ENCODE results near the gene SLC15A3.

The SLC15A3 gene

DNA sequence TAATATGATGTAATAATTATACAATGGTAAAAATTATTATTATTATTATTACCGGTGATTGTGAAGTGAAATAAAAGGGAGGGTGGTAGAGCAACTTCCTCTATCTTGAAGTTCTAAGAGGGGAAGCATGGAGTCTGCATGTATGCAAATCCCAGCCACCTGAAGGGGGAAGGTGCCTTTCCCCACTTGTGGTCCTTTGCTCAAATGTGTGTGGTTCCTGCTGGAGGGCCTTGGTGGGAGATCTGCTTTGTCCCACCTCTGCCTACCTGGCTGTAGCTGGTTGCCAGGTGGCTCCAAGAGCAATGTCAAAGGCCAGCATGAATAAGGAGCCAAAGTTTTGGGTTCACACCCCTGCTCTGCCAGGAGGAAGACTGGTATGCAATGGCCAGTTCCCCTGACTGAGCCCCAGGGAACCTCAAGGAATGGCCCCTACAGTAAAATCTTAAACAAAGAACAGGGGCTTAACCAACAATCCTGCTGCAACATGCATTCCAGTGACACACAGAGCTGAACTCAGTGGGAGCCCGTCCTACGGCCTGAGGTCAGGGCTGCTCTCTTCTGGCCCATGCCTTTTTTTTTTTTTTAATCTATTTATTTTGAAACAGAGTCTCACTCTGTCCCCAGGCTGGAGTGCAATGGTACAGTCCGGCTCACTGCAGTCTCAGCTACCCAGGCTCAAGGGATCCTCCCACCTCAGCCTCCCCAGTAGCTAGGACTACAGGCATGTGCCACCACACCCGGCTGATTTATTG, 19.2 kb downstream of the SLC15A3 start:
- Histone ChIP-seq H3K4me1 (ENCODE audit: control insufficient read depth in 1 of 2, insufficient read depth in 2 of 2, low read length in 2 of 2) (no peaks in the 10 kb centered on the region), H3K9ac (ENCODE audit: low read depth in 1 of 2, low read length in 2 of 2) (no peak overlapping the region), H3K4me3 (ENCODE audit: low read depth in 1 of 2, low read length in 2 of 2) (no peak overlapping the region), H3K27ac (ENCODE audit: low read depth, low read length) (no peak overlapping the region), H3K36me3 (ENCODE audit: control insufficient read depth in 1 of 2, insufficient read depth in 2 of 2, low read length in 2 of 2) (no peaks in the 10 kb centered on the region), H3K9me3 (ENCODE audit: control insufficient read depth in 1 of 2, low read length in 2 of 2) (no peaks in the 10 kb centered on the region), H3K27me3 (ENCODE audit: control insufficient read depth in 1 of 2, insufficient read depth in 2 of 2, low read length in 2 of 2) (no peaks in the 10 kb centered on the region)

- H3K4me1 ChIP-seq (ENCODE audit: control insufficient read depth in 1 of 2, insufficient read depth in 2 of 2, low read length in 2 of 2) = no peaks in the 10 kb centered on the region
- no peaks in the 10 kb centered on the region for H3K9me3 ChIP-seq (ENCODE audit: control insufficient read depth in 1 of 2, low read length in 2 of 2)
- H3K4me3 ChIP-seq (ENCODE audit: low read depth in 1 of 2, low read length in 2 of 2) = no peak overlapping the region
- no peaks in the 10 kb centered on the region for H3K36me3 ChIP-seq (ENCODE audit: control insufficient read depth in 1 of 2, insufficient read depth in 2 of 2, low read length in 2 of 2)
- H3K9ac ChIP-seq (ENCODE audit: low read depth in 1 of 2, low read length in 2 of 2) = no peak overlapping the region
- H3K27ac ChIP-seq (ENCODE audit: low read depth, low read length) = no peak overlapping the region
- no peaks in the 10 kb centered on the region for H3K27me3 ChIP-seq (ENCODE audit: control insufficient read depth in 1 of 2, insufficient read depth in 2 of 2, low read length in 2 of 2)
Observed at GRCh38 chr11:60931917-60932316, 20.1 kb downstream of the SLC15A3 start.

DNA sequence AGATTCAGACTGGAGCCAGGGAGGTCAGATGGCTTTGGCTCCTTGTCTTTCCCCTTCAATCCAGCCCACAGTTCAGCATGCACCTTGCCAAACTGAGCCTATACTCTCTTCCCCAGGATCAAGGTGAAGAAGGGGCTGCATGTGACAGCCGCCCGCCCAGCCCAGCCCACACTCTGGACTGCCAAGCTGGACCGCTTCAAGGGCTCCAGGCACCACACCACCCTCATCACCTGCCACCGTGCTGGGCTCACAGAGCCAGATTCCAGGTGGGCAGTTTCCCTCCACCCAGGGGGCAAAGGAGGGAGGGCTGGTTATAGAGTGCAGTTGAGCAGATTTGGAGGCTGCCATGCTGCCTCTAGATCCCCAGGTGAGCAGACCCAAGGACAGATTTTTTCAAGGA, 21.6 kb downstream of the SLC15A3 start:
- H3K27ac ChIP-seq (ENCODE audit: low read depth, low read length) = no peak overlapping the region
- H3K27me3 ChIP-seq (ENCODE audit: control insufficient read depth in 1 of 2, insufficient read depth in 2 of 2, low read length in 2 of 2) = peaks cover 4 to 13% of the 10 kb centered on the region in 2 donors
- H3K36me3 ChIP-seq (ENCODE audit: control insufficient read depth in 1 of 2, insufficient read depth in 2 of 2, low read length in 2 of 2) = no peaks in the 10 kb centered on the region
- no peak overlapping the region for H3K9ac ChIP-seq (ENCODE audit: low read depth in 1 of 2, low read length in 2 of 2)
- peaks cover 0 to under 1% of the 10 kb centered on the region in 2 donors for H3K4me1 ChIP-seq (ENCODE audit: control insufficient read depth in 1 of 2, insufficient read depth in 2 of 2, low read length in 2 of 2)
- no peaks in the 10 kb centered on the region for H3K9me3 ChIP-seq (ENCODE audit: control insufficient read depth in 1 of 2, low read length in 2 of 2)
- no peak overlapping the region for H3K4me3 ChIP-seq (ENCODE audit: low read depth in 1 of 2, low read length in 2 of 2)

DNA sequence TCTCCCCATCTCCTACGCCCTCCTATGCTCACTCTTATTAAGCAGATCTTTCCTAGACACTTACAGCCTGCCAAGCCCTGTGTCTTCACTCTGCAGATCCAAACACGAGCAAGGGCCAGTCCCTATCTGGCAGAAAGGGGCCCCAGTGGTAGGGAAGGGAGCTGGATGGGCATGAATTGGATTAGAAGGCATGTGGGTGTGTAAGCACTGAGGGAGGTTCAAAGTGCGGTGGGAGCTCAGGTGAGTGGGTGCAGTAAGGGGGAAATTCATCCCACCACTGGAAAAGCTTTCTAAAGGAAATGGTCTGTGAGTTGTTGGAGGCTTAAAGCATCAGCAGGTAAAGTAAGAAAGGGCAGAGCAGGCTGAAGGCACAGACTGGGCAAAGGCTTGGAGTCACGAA, 22.2 kb downstream of the SLC15A3 start:
- H3K27me3 ChIP-seq (ENCODE audit: control insufficient read depth in 1 of 2, insufficient read depth in 2 of 2, low read length in 2 of 2) = peaks cover 10 to 20% of the 10 kb centered on the region in 2 donors
- no peak overlapping the region for H3K9ac ChIP-seq (ENCODE audit: low read depth in 1 of 2, low read length in 2 of 2)
- peaks cover 6 to 7% of the 10 kb centered on the region in 2 donors for H3K4me1 ChIP-seq (ENCODE audit: control insufficient read depth in 1 of 2, insufficient read depth in 2 of 2, low read length in 2 of 2)
- no peaks in the 10 kb centered on the region for H3K9me3 ChIP-seq (ENCODE audit: control insufficient read depth in 1 of 2, low read length in 2 of 2)
- no peak overlapping the region for H3K4me3 ChIP-seq (ENCODE audit: low read depth in 1 of 2, low read length in 2 of 2)
- H3K36me3 ChIP-seq (ENCODE audit: control insufficient read depth in 1 of 2, insufficient read depth in 2 of 2, low read length in 2 of 2) = no peaks in the 10 kb centered on the region
- H3K27ac ChIP-seq (ENCODE audit: low read depth, low read length) = no peak overlapping the region

DNA sequence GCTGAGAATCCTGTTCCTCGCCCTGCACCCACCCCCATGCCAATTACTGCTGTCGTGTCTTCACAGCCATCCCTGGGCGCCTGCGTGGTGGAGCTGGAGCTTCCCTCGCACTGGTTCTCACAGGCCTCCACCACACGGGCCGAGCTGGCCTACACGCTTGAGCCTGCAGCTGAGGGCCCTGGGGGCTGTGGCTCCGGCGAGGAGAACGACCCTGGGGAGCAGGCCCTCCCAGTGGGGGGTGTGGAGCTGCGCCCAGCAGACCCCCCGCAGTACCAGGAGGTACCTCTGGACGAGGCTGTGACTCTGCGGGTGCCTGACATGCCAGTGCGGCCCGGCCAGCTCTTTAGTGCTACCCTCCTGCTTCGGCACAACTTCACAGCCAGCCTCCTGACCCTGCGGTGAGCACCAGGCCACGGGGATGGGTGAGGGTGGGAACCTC, 23.4 kb downstream of the SLC15A3 start:
- no peak overlapping the region for H3K9ac ChIP-seq (ENCODE audit: low read depth in 1 of 2, low read length in 2 of 2)
- no peak overlapping the region for H3K27ac ChIP-seq (ENCODE audit: low read depth, low read length)
- no peaks in the 10 kb centered on the region for H3K9me3 ChIP-seq (ENCODE audit: control insufficient read depth in 1 of 2, low read length in 2 of 2)
- no peak overlapping the region for H3K4me3 ChIP-seq (ENCODE audit: low read depth in 1 of 2, low read length in 2 of 2)
- peaks cover 14 to 15% of the 10 kb centered on the region in 2 donors for H3K4me1 ChIP-seq (ENCODE audit: control insufficient read depth in 1 of 2, insufficient read depth in 2 of 2, low read length in 2 of 2)
- H3K27me3 ChIP-seq (ENCODE audit: control insufficient read depth in 1 of 2, insufficient read depth in 2 of 2, low read length in 2 of 2) = peaks cover 11 to 27% of the 10 kb centered on the region in 2 donors
- H3K36me3 ChIP-seq (ENCODE audit: control insufficient read depth in 1 of 2, insufficient read depth in 2 of 2, low read length in 2 of 2) = no peaks in the 10 kb centered on the region

- H3K36me3 ChIP-seq (ENCODE audit: control insufficient read depth in 1 of 2, insufficient read depth in 2 of 2, low read length in 2 of 2) = peaks cover 0 to 4% of the 10 kb centered on the region in 2 donors
- peaks cover 14 to 15% of the 10 kb centered on the region in 2 donors for H3K4me1 ChIP-seq (ENCODE audit: control insufficient read depth in 1 of 2, insufficient read depth in 2 of 2, low read length in 2 of 2)
- peaks cover 11 to 27% of the 10 kb centered on the region in 2 donors for H3K27me3 ChIP-seq (ENCODE audit: control insufficient read depth in 1 of 2, insufficient read depth in 2 of 2, low read length in 2 of 2)
- no peak overlapping the region for H3K27ac ChIP-seq (ENCODE audit: low read depth, low read length)
- no peak overlapping the region for H3K9ac ChIP-seq (ENCODE audit: low read depth in 1 of 2, low read length in 2 of 2)
- no peak overlapping the region for H3K4me3 ChIP-seq (ENCODE audit: low read depth in 1 of 2, low read length in 2 of 2)
- no peaks in the 10 kb centered on the region for H3K9me3 ChIP-seq (ENCODE audit: control insufficient read depth in 1 of 2, low read length in 2 of 2)
Observed at GRCh38 chr11:60927600-60927999, 24.4 kb downstream of the SLC15A3 start.

GRCh38 chr11:60927061-60927592, 24.8 kb downstream of the SLC15A3 start:
- peaks cover 14 to 15% of the 10 kb centered on the region in 2 donors for H3K4me1 ChIP-seq (ENCODE audit: control insufficient read depth in 1 of 2, insufficient read depth in 2 of 2, low read length in 2 of 2)
- no peak overlapping the region for H3K4me3 ChIP-seq (ENCODE audit: low read depth in 1 of 2, low read length in 2 of 2)
- no peaks in the 10 kb centered on the region for H3K9me3 ChIP-seq (ENCODE audit: control insufficient read depth in 1 of 2, low read length in 2 of 2)
- no peak overlapping the region for H3K27ac ChIP-seq (ENCODE audit: low read depth, low read length)
- H3K9ac ChIP-seq (ENCODE audit: low read depth in 1 of 2, low read length in 2 of 2) = no peak overlapping the region
- H3K36me3 ChIP-seq (ENCODE audit: control insufficient read depth in 1 of 2, insufficient read depth in 2 of 2, low read length in 2 of 2) = peaks cover 0 to 9% of the 10 kb centered on the region in 2 donors
- H3K27me3 ChIP-seq (ENCODE audit: control insufficient read depth in 1 of 2, insufficient read depth in 2 of 2, low read length in 2 of 2) = peaks cover 11 to 27% of the 10 kb centered on the region in 2 donors

- Histone ChIP-seq H3K27ac (ENCODE audit: low read depth, low read length) (no peak overlapping the region), H3K9me3 (ENCODE audit: control insufficient read depth in 1 of 2, low read length in 2 of 2) (no peaks in the 10 kb centered on the region), H3K36me3 (ENCODE audit: control insufficient read depth in 1 of 2, insufficient read depth in 2 of 2, low read length in 2 of 2) (peaks cover under 1 to 15% of the 10 kb centered on the region in 2 donors), H3K4me3 (ENCODE audit: low read depth in 1 of 2, low read length in 2 of 2) (no peak overlapping the region), H3K4me1 (ENCODE audit: control insufficient read depth in 1 of 2, insufficient read depth in 2 of 2, low read length in 2 of 2) (peaks cover 14 to 15% of the 10 kb centered on the region in 2 donors), H3K9ac (ENCODE audit: low read depth in 1 of 2, low read length in 2 of 2) (no peak overlapping the region), H3K27me3 (ENCODE audit: control insufficient read depth in 1 of 2, insufficient read depth in 2 of 2, low read length in 2 of 2) (peaks cover 11 to 27% of the 10 kb centered on the region in 2 donors)
Observed at GRCh38 chr11:60926500-60926899, 25.5 kb downstream of the SLC15A3 start.

GRCh38 chr11:60925868-60926267, 26.1 kb downstream of the SLC15A3 start:
- H3K4me1 ChIP-seq (ENCODE audit: control insufficient read depth in 1 of 2, insufficient read depth in 2 of 2, low read length in 2 of 2) = peaks cover 14 to 15% of the 10 kb centered on the region in 2 donors
- no peaks in the 10 kb centered on the region for H3K9me3 ChIP-seq (ENCODE audit: control insufficient read depth in 1 of 2, low read length in 2 of 2)
- no peak overlapping the region for H3K27ac ChIP-seq (ENCODE audit: low read depth, low read length)
- no peak overlapping the region for H3K4me3 ChIP-seq (ENCODE audit: low read depth in 1 of 2, low read length in 2 of 2)
- H3K27me3 ChIP-seq (ENCODE audit: control insufficient read depth in 1 of 2, insufficient read depth in 2 of 2, low read length in 2 of 2) = peaks cover 11 to 27% of the 10 kb centered on the region in 2 donors
- peaks cover 4 to 22% of the 10 kb centered on the region in 2 donors for H3K36me3 ChIP-seq (ENCODE audit: control insufficient read depth in 1 of 2, insufficient read depth in 2 of 2, low read length in 2 of 2)
- no peak overlapping the region for H3K9ac ChIP-seq (ENCODE audit: low read depth in 1 of 2, low read length in 2 of 2)
